AG09309 (cell line): ENCODE measurements around the gene SLC22A23.

Experiments used
- DNase-seq: peaks from one replicate; pipeline ENCODE4 v3.0.0-alpha.2; 2010; ENCODE audit warnings: low read depth
- H3K4me3 ChIP-seq: 2 replicates; pipeline ENCODE4 v1.5.1; 2011; ENCODE audit warnings: mild to moderate bottlenecking, low read depth, low read length, moderate library complexity; ENCODE audit not compliant: control insufficient read depth
- TF ChIP-seq, protein P1 (sequence below): IDR thresholded peaks from 2 replicates; pipeline ENCODE4 v1.5.1; 2011; ENCODE audit warnings: mild to moderate bottlenecking, low read depth, low read length, inconsistent platforms; ENCODE audit not compliant: insufficient read depth, control insufficient read depth; ENCODE audit errors: missing control alignments

Gene SLC22A23

DNA sequence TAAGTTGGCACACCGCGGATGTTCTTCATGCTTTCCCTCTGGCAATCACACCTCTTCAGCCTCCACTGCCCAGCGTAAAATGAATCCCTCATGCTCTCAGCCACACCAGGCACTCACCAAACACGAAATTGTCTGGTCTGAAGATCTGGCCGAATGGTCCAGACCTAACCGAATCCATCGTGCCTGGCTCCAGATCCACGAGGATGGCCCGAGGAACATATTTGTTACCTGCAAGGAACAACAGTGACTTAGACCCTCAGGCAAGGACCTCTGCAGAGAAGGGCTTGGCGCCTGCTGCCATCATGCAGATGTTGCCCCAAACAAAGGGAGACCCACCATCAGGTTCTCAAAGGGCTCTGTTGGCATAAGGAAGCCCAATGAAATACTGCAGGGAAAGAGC, 230.8 kb downstream of the SLC22A23 start:
- H3K4me3 ChIP-seq = no peak overlapping the region
- TF ChIP-seq, protein P1, sequence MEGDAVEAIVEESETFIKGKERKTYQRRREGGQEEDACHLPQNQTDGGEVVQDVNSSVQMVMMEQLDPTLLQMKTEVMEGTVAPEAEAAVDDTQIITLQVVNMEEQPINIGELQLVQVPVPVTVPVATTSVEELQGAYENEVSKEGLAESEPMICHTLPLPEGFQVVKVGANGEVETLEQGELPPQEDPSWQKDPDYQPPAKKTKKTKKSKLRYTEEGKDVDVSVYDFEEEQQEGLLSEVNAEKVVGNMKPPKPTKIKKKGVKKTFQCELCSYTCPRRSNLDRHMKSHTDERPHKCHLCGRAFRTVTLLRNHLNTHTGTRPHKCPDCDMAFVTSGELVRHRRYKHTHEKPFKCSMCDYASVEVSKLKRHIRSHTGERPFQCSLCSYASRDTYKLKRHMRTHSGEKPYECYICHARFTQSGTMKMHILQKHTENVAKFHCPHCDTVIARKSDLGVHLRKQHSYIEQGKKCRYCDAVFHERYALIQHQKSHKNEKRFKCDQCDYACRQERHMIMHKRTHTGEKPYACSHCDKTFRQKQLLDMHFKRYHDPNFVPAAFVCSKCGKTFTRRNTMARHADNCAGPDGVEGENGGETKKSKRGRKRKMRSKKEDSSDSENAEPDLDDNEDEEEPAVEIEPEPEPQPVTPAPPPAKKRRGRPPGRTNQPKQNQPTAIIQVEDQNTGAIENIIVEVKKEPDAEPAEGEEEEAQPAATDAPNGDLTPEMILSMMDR = no peak
- no peak for DNase-seq

DNA sequence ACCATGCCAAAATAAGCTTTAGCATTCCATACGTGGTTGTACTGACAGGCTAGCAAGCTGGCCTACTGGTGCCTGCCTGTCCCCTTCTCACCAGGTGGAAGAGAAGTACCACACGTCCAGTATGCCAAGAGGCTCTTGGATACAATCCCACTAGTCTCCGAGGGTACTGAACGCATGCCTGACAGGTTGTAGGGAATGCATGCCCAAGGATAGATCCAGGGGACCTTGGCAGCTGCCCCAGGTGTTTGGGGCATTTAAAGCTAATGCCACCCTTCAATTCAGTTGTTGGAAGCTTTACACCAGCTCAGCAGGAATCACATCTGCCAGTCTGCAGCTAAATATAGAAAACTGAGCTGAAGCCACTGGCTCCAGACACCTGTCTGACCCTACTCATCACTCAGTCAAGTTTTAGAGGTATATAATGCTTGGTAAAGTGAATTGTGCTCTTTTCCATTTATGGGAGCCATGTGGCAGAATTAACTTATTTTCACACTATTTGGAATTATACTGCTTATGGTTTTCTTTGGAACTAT, 234.3 kb downstream of the SLC22A23 start:
- no peak overlapping the region for H3K4me3 ChIP-seq
- no peak for DNase-seq
- TF ChIP-seq, protein P1 = no peak

DNA sequence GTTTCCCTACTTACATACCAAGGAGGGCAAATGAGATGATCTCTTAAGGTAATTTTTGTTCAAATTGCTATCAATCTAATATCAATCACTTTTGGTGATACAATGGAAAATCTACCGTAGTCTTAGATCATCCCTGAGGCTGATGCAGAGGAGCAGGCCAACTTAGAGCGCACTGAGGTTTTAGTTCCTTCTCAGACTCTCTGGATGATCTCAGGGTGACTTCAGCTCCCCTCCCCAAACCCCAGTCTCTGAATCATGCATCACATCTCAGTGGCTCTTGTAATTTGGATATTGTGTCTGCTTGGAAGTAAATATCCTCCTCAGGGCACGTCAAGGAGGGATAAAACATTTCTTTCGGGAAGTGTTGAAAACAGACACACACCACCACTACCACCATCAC, 235.3 kb downstream of the SLC22A23 start:
- no peak for DNase-seq
- H3K4me3 ChIP-seq = no peak overlapping the region
- TF ChIP-seq, protein P1 = no peak

DNA sequence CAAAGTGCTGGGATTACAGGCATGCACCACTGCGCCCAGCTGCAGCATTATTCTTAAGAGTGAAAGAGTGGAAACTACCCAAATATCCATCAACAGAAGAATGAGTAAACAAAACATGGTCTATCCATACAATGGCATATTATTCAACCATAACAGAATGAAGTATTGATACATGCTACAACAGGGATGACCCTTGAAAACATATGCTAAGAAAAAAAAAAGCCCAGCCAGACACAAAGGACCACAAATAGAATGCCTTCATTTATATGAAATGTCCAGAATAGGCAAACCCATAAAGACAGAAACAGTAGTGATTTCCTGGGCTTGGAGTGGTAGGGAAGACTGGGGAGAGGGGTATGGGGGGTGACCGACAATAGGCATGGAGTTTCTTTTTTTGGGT, 236.5 kb downstream of the SLC22A23 start:
- no peak overlapping the region for H3K4me3 ChIP-seq
- DNase-seq = no peak
- TF ChIP-seq, protein P1 = no peak
